Activated naive CD8-positive, alpha-beta T cell treated with anti-CD3 and anti-CD28 coated beads, Interleukin-2, amount 50 U/mL, for 24 hours (primary cell): ENCODE measurements around the gene EXOC1L.

Experiments
- ATAC-seq: fragments of 150-1000 bp; cut with Tn5 transposase; one replicate; pipeline ENCODE4 v1.10.0; 2021
- DNase-seq: peaks from one replicate; pipeline ENCODE4 v3.0.0; 2021
- H3K27ac Mint-ChIP-seq: one replicate; pipeline ENCODE4 v1.8.0; 2021; ENCODE audit warnings: mild to moderate bottlenecking, mixed read lengths
- H3K27me3 Mint-ChIP-seq: one replicate; pipeline ENCODE4 v1.8.0; 2021; ENCODE audit warnings: mixed read lengths
- H3K36me3 Mint-ChIP-seq: one replicate; pipeline ENCODE4 v1.8.0; 2021; ENCODE audit warnings: low read depth, mixed read lengths
- H3K4me1 Mint-ChIP-seq: one replicate; pipeline ENCODE4 v1.8.0; 2021; ENCODE audit warnings: mixed read lengths
- H3K4me3 Mint-ChIP-seq: one replicate; pipeline ENCODE4 v1.8.0; 2021; ENCODE audit warnings: mild to moderate bottlenecking, moderate library complexity, mixed read lengths
- H3K9me3 Mint-ChIP-seq: one replicate; pipeline ENCODE4 v1.8.0; 2021; ENCODE audit warnings: mixed read lengths

Gene EXOC1L

GRCh38 chr4:55884093-55884850 is 64.7 kb downstream of the EXOC1L start:
- Mint-ChIP-seq H3K27ac (no peak overlapping the region), H3K9me3 (no peaks in the 10 kb centered on the region), H3K4me1 (no peaks in the 10 kb centered on the region), H3K4me3 (no peak overlapping the region), H3K36me3 (peaks cover 20% of the 10 kb centered on the region), H3K27me3 (no peaks in the 10 kb centered on the region)
- DNase-seq: no peak
- no peak for ATAC-seq

DNA sequence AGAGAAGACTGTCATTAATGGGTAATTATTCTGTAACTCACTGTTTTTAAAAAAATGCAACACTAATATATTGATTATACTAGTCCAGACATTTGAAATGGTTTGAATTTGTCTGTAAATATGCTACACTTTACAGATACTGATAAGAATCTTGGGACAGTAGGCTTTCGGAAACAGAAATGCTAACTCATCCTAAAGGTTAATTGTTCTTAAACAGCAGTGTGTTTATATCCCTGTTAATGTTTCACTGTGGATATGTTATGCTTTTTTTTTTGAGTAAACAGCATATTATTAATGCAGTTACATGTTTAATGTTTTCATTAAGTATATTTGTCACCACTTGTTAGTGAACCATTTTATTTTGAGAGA is 65.2 kb downstream of the EXOC1L start:
- Mint-ChIP-seq H3K9me3 (no peaks in the 10 kb centered on the region), H3K4me3 (no peak overlapping the region), H3K27ac (no peak overlapping the region), H3K27me3 (no peaks in the 10 kb centered on the region), H3K4me1 (no peaks in the 10 kb centered on the region), H3K36me3 (peaks cover 18% of the 10 kb centered on the region)
- ATAC-seq: no peak
- no peak for DNase-seq
